Osteoblast (primary cell): Measurements from ENCODE around the gene SNTG2. TPM values are rescaled to one million over a fixed set of nuclear protein-coding genes. Genes with fewer than 3 reads are reported as not detected.

Experiments
- DNase-seq: peaks from one replicate; pipeline ENCODE4 v3.0.0; 2011; ENCODE audit warnings: low spot score, mixed read lengths; ENCODE audit not compliant: insufficient read length; ENCODE audit errors: missing footprints
- H2AFZ ChIP-seq: 2 replicates; pipeline ENCODE4 v1.6.0; 2011; ENCODE audit warnings: mild to moderate bottlenecking, low read length
- H3K27ac ChIP-seq: 2 replicates; pipeline ENCODE4 v1.5.1; 2011; ENCODE audit warnings: mild to moderate bottlenecking, low read depth, low read length, moderate library complexity
- H3K27me3 ChIP-seq: 2 replicates; pipeline ENCODE4 v1.6.0; 2012; ENCODE audit warnings: mild to moderate bottlenecking, control low read depth, inconsistent platforms, low read length, moderate library complexity; ENCODE audit not compliant: insufficient read depth
- H3K36me3 ChIP-seq: 2 replicates; pipeline ENCODE4 v1.5.1; 2011; ENCODE audit warnings: mild to moderate bottlenecking, low read length, control low read depth, moderate library complexity; ENCODE audit not compliant: insufficient read depth
- H3K4me1 ChIP-seq: 2 replicates; pipeline ENCODE4 v1.5.1; 2011; ENCODE audit warnings: mild to moderate bottlenecking, low read length, control low read depth, moderate library complexity; ENCODE audit not compliant: insufficient read depth
- H3K4me2 ChIP-seq: 2 replicates; pipeline ENCODE4 v1.6.0; 2011; ENCODE audit warnings: mild to moderate bottlenecking, low read length; ENCODE audit not compliant: insufficient read depth
- H3K4me3 ChIP-seq: fragments of 200-600 bp; sonication (generic); 3 replicates; pipeline ENCODE4 v1.5.1; 2012; ENCODE audit warnings: mild to moderate bottlenecking, low read length, inconsistent platforms; ENCODE audit not compliant: insufficient read depth
- H3K79me2 ChIP-seq: 2 replicates; pipeline ENCODE4 v1.6.0; 2012; ENCODE audit warnings: mild to moderate bottlenecking, low read length, control low read depth, inconsistent platforms; ENCODE audit not compliant: insufficient read depth
- H3K9me3 ChIP-seq: 2 replicates; pipeline ENCODE4 v1.5.1; 2011; ENCODE audit warnings: low read depth, low read length, control low read depth
- H4K20me1 ChIP-seq: 2 replicates; pipeline ENCODE4 v1.6.0; 2012; ENCODE audit warnings: mild to moderate bottlenecking, low read length, control low read depth; ENCODE audit not compliant: insufficient read depth
- CTCF ChIP-seq: IDR thresholded peaks from 2 replicates; pipeline ENCODE4 v1.5.1; 2011; ENCODE audit warnings: mild to moderate bottlenecking, low read depth, low read length, moderate library complexity; ENCODE audit errors: extremely low read depth
- total RNA-seq: library from RNA; depleted of rRNA; stranded (reverse); fragments of >200 nt; gene quantifications from 2 replicates; pipeline ENCODE4 v1.2.3, GENCODE V29; 2012

SNTG2 gene
- total RNA-seq, 1 donor: 1.4 TPM

DNA sequence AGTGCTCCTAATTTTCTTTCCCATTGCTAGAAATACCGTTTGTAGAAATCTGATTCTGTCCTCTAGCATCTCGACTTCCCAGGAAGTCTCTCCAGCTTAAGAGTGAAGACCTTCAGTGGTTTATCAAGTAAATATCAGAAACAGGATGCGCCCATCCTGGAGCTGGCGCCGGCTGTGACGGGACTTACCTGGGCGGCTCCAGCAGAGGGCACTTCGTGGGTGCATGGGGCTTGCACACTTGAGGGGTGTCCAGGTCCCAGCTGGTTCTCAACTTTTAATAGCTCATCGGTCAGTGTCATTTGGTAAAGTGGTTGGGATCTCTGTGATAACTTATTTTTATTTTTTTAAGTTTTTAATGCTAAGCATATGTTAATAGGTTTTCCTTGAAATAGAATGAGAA is 295.6 kb downstream of the SNTG2 start:
- Histone ChIP-seq H2AFZ (no peak overlapping the region), H3K27ac (no peak overlapping the region), H3K9me3 (no peaks in the 10 kb centered on the region), H4K20me1 (no peaks in the 10 kb centered on the region), H3K27me3 (no peaks in the 10 kb centered on the region), H3K4me2 (no peak overlapping the region), H3K36me3 (no peaks in the 10 kb centered on the region), H3K79me2 (no peaks in the 10 kb centered on the region), H3K4me1 (no peaks in the 10 kb centered on the region), H3K4me3 (no peak overlapping the region)
- TF ChIP-seq CTCF: no peak
- DNase-seq: no peak

DNA sequence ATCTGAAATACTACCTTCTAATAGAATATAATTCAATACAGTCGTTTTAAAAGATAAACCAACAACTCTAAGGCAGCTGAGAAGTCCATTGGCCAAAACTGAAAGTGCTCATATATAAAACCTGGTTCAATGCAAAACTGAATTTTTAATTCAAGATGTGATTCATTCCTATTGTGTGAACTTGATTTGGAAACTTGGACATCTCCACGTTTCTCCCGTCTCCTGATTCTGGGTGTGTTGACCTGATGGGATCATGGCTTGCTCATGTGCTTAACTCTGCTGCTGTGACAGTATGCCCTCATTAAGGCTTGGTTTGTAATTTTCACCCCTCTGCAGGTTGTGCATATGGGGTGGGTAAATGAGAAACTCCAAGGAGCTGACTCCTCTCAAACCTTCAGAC is 296.3 kb downstream of the SNTG2 start:
- no peak overlapping the region for H3K4me2 ChIP-seq
- no peaks in the 10 kb centered on the region for H3K79me2 ChIP-seq
- H3K27ac ChIP-seq: no peak overlapping the region
- TF ChIP-seq CTCF: no peak
- H3K4me3 ChIP-seq: no peak overlapping the region
- no peaks in the 10 kb centered on the region for H3K9me3 ChIP-seq
- H3K27me3 ChIP-seq: no peaks in the 10 kb centered on the region
- H3K4me1 ChIP-seq: no peaks in the 10 kb centered on the region
- H2AFZ ChIP-seq: no peak overlapping the region
- no peaks in the 10 kb centered on the region for H4K20me1 ChIP-seq
- H3K36me3 ChIP-seq: no peaks in the 10 kb centered on the region
- DNase-seq: peak; percentile 68

GRCh38 chr2:1248187-1248586 is 297.5 kb downstream of the SNTG2 start:
- no peak for TF ChIP-seq CTCF
- Histone ChIP-seq H3K4me1 (no peaks in the 10 kb centered on the region), H3K36me3 (no peaks in the 10 kb centered on the region), H3K9me3 (no peaks in the 10 kb centered on the region), H3K27ac (no peak overlapping the region), H3K27me3 (no peaks in the 10 kb centered on the region), H3K79me2 (no peaks in the 10 kb centered on the region), H4K20me1 (no peaks in the 10 kb centered on the region), H3K4me2 (no peak overlapping the region), H3K4me3 (no peak overlapping the region), H2AFZ (no peak overlapping the region)
- DNase-seq: no peak

DNA sequence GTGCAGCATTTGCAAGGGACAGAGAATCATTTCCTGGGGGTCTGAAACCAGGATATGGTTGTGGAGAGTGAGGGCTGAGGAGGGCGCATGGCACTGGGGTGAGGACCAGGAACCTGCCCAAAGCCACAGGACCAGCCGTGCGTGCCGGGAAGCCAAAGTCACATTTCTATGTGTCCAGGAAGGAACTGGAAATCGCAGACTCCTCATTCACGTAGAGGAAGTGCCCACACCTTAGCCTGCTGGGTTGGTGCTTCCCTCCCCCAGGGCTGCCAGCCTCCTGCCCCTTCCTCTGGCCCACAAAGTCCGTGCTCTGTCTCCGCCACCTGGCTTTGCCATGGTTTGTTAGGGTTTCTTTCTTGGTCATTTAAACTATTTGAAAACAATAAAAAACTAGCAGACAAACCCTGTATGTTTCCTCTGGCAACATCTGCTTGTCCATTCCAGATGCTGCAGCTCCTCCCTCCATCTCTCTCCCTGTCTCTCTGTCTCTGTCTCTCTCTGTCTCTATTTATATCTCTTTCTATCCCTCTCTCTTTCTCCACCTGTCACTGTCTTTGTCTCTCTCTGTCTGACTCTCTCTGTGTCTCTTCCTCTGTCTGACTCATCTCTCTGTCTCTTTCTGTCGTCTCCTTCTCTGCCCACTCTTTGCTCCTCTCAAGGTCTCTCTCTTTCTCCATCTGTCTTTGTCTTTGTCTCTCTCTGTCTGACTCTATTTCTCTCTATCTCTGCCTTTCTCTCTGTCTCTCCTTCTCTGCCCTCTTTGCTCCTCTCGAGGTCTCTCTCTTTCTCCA is 299.4 kb downstream of the SNTG2 start:
- H3K4me3 ChIP-seq: no peak overlapping the region
- H3K4me2 ChIP-seq: no peak overlapping the region
- no peak for TF ChIP-seq CTCF
- H3K27me3 ChIP-seq: no peaks in the 10 kb centered on the region
- H2AFZ ChIP-seq: no peak overlapping the region
- H4K20me1 ChIP-seq: no peaks in the 10 kb centered on the region
- H3K4me1 ChIP-seq: no peaks in the 10 kb centered on the region
- no peak for DNase-seq
- no peaks in the 10 kb centered on the region for H3K36me3 ChIP-seq
- H3K27ac ChIP-seq: no peak overlapping the region
- H3K9me3 ChIP-seq: no peaks in the 10 kb centered on the region
- no peaks in the 10 kb centered on the region for H3K79me2 ChIP-seq
